ENCODE data around the gene AKAP10. TPM values are rescaled to one million over a fixed set of nuclear protein-coding genes. Genes with fewer than 3 reads are reported as not detected.
"Not testable (repeated sequence)": the region's sequence is repeated elsewhere in the genome, so short reads cannot be mapped to it uniquely, and the experiment has no call there.

AKAP10 gene
- total and polyA plus RNA-seq, 4 experiments from 2014 or later: 23.5 to 72.1 (median 44.4) TPM

GRCh38 chr17:19900809-19901208 lies 76.8 kb downstream of the AKAP10 start:
- Mint-ChIP-seq H3K4me3 (no peak overlapping the region), H3K27ac (peak overlapping the region in 4 of 7 donors; percentile 25 to 87 (median 58))

GRCh38 chr17:19897903-19898302 lies 79.7 kb downstream of the AKAP10 start:
- H3K4me1 Mint-ChIP-seq: peaks cover 0 to 7% (median 3%) of the 10 kb centered on the region in 4 donors

More at GRCh38 chr17:19900809-19901208, 76.8 kb downstream of the AKAP10 start:
- Histone ChIP-seq H3K27ac (ENCODE audit: low read depth, low read length) (no peak overlapping the region), H3K36me3 (ENCODE audit: insufficient read depth, low read length) (peaks cover 21% of the 10 kb centered on the region), H3K27me3 (ENCODE audit: insufficient read depth, low read length) (no peaks in the 10 kb centered on the region), H3K9me3 (ENCODE audit: control insufficient read depth in 1 of 2, low read length in 2 of 2) (no peaks in the 10 kb centered on the region), H3K4me1 (ENCODE audit: insufficient read depth, low read length) (no peaks in the 10 kb centered on the region), H3K4me3 (ENCODE audit: low read length in 2 of 2) (no peak overlapping the region)
- ChIA-PET POLR2A (ENCODE audit: partially characterized antibody) (interaction anchor here (1.3 kb wide), 1 partner anchor 33 kb away, joined by 4 read pairs; the partner anchor contains the start of gene ULK2), CTCF (ENCODE audit: partially characterized antibody) (no interaction called here)
- intact Hi-C loops (cut with micrococcal nuclease): no loop called here
- Mint-ChIP-seq H3K4me1 (peaks cover 0 to 7% (median 3%) of the 10 kb centered on the region in 4 donors), H3K9me3 (no peaks in the 10 kb centered on the region), H3K36me3 (peaks cover 33 to 35% of the 10 kb centered on the region in 2 donors), H3K27me3 (no peaks in the 10 kb centered on the region)
- no peak for DNase-seq

GRCh38 chr17:19897090-19897837 lies 80.4 kb downstream of the AKAP10 start:
- H3K36me3 Mint-ChIP-seq: peaks cover 8 to 13% of the 10 kb centered on the region in 2 donors
- H3K27ac Mint-ChIP-seq: peak overlapping the region in 3 of 7 donors; percentile 9 to 20 (median 13)
- Histone ChIP-seq H3K4me3 (ENCODE audit: low read length in 2 of 2) (no peak overlapping the region), H3K9me3 (ENCODE audit: control insufficient read depth in 1 of 2, low read length in 2 of 2) (no peaks in the 10 kb centered on the region), H3K27me3 (ENCODE audit: insufficient read depth, low read length) (no peaks in the 10 kb centered on the region), H3K4me1 (ENCODE audit: insufficient read depth, low read length) (no peaks in the 10 kb centered on the region), H3K27ac (ENCODE audit: low read depth, low read length) (no peak overlapping the region), H3K36me3 (ENCODE audit: insufficient read depth, low read length) (no peaks in the 10 kb centered on the region)
- no peak overlapping the region for H3K4me3 Mint-ChIP-seq
- peaks cover 0 to 7% (median 3%) of the 10 kb centered on the region in 4 donors for H3K4me1 Mint-ChIP-seq
- intact Hi-C loops (cut with micrococcal nuclease): no loop called here
- ChIA-PET CTCF (ENCODE audit: partially characterized antibody) (no interaction called here), POLR2A (ENCODE audit: partially characterized antibody) (interaction anchor here (1.6 kb wide), 1 partner anchor 30 kb away, joined by 4 read pairs; the partner anchor contains the start of gene ULK2)
- DNase-seq: no peak
- H3K27me3 Mint-ChIP-seq: no peaks in the 10 kb centered on the region
- no peaks in the 10 kb centered on the region for H3K9me3 Mint-ChIP-seq

More at GRCh38 chr17:19897903-19898302, 79.7 kb downstream of the AKAP10 start:
- Mint-ChIP-seq H3K36me3 (peaks cover 10 to 13% of the 10 kb centered on the region in 2 donors), H3K4me3 (no peak overlapping the region), H3K9me3 (no peaks in the 10 kb centered on the region), H3K27me3 (no peaks in the 10 kb centered on the region), H3K27ac (no peak overlapping the region)
- Histone ChIP-seq H3K27ac (ENCODE audit: low read depth, low read length) (no peak overlapping the region), H3K27me3 (ENCODE audit: insufficient read depth, low read length) (no peaks in the 10 kb centered on the region), H3K4me1 (ENCODE audit: insufficient read depth, low read length) (no peaks in the 10 kb centered on the region), H3K4me3 (ENCODE audit: low read length in 2 of 2) (no peak overlapping the region), H3K36me3 (ENCODE audit: insufficient read depth, low read length) (no peaks in the 10 kb centered on the region), H3K9me3 (ENCODE audit: control insufficient read depth in 1 of 2, low read length in 2 of 2) (no peaks in the 10 kb centered on the region)
- ChIA-PET CTCF (ENCODE audit: partially characterized antibody) (no interaction called here), POLR2A (ENCODE audit: partially characterized antibody) (no interaction called here)
- intact Hi-C loops (cut with micrococcal nuclease): no loop called here
- DNase-seq: no peak

- CTCF ChIA-PET (ENCODE audit: partially characterized antibody): no interaction called here
- H3K4me1 ChIP-seq (ENCODE audit: insufficient read depth, low read length): no peaks in the 10 kb centered on the region
- Mint-ChIP-seq H3K36me3 (peaks cover 8 to 13% of the 10 kb centered on the region in 2 donors), H3K27me3 (no peaks in the 10 kb centered on the region), H3K9me3 (no peaks in the 10 kb centered on the region), H3K27ac (peak overlapping the region in 1 of 7 donors; percentile 20), H3K4me1 (peaks cover 0 to 7% (median 3%) of the 10 kb centered on the region in 4 donors), H3K4me3 (no peak overlapping the region)
- no peak overlapping the region for H3K4me3 ChIP-seq (ENCODE audit: low read length in 2 of 2)
- no peaks in the 10 kb centered on the region for H3K9me3 ChIP-seq (ENCODE audit: control insufficient read depth in 1 of 2, low read length in 2 of 2)
- H3K27ac ChIP-seq (ENCODE audit: low read depth, low read length): no peak overlapping the region
- H3K36me3 ChIP-seq (ENCODE audit: insufficient read depth, low read length): no peaks in the 10 kb centered on the region
- intact Hi-C loops (cut with micrococcal nuclease): no loop called here
- DNase-seq: no peak
- H3K27me3 ChIP-seq (ENCODE audit: insufficient read depth, low read length): no peaks in the 10 kb centered on the region
- POLR2A ChIA-PET (ENCODE audit: partially characterized antibody): interaction anchor here (1.6 kb wide), 1 partner anchor 29 kb away, joined by 4 read pairs; the partner anchor contains the start of gene ULK2
These were observed 80.9 kb downstream of the AKAP10 start for GRCh38 chr17:19896679-19897078.

GRCh38 chr17:19890554-19890953 lies 87.1 kb downstream of the AKAP10 start:
- H3K36me3 Mint-ChIP-seq; H3K4me3 Mint-ChIP-seq; H3K4me1 Mint-ChIP-seq; H3K36me3 ChIP-seq (ENCODE audit: insufficient read depth, low read length); H3K4me1 ChIP-seq (ENCODE audit: insufficient read depth, low read length); POLR2A ChIA-PET (ENCODE audit: partially characterized antibody); H3K27ac ChIP-seq (ENCODE audit: low read depth, low read length); H3K9me3 ChIP-seq (ENCODE audit: control insufficient read depth in 1 of 2, low read length in 2 of 2); H3K27ac Mint-ChIP-seq; DNase-seq; CTCF ChIA-PET (ENCODE audit: partially characterized antibody); intact Hi-C loops (cut with micrococcal nuclease); H3K27me3 ChIP-seq (ENCODE audit: insufficient read depth, low read length); H3K9me3 Mint-ChIP-seq; H3K27me3 Mint-ChIP-seq; H3K4me3 ChIP-seq (ENCODE audit: low read length in 2 of 2): not testable (repeated sequence)

GRCh38 chr17:19890001-19890400 lies 87.6 kb downstream of the AKAP10 start:
- intact Hi-C loops (cut with micrococcal nuclease); H3K4me3 ChIP-seq (ENCODE audit: low read length in 2 of 2); H3K27ac Mint-ChIP-seq; H3K4me1 Mint-ChIP-seq; H3K36me3 ChIP-seq (ENCODE audit: insufficient read depth, low read length); H3K4me3 Mint-ChIP-seq; H3K27ac ChIP-seq (ENCODE audit: low read depth, low read length); H3K36me3 Mint-ChIP-seq; H3K4me1 ChIP-seq (ENCODE audit: insufficient read depth, low read length); DNase-seq; POLR2A ChIA-PET (ENCODE audit: partially characterized antibody); H3K9me3 Mint-ChIP-seq; CTCF ChIA-PET (ENCODE audit: partially characterized antibody); H3K27me3 ChIP-seq (ENCODE audit: insufficient read depth, low read length); H3K9me3 ChIP-seq (ENCODE audit: control insufficient read depth in 1 of 2, low read length in 2 of 2); H3K27me3 Mint-ChIP-seq: not testable (repeated sequence)

GRCh38 chr17:19886116-19886515 lies 91.5 kb downstream of the AKAP10 start:
- no peak overlapping the region for H3K27ac Mint-ChIP-seq
- H3K4me1 Mint-ChIP-seq: no peaks in the 10 kb centered on the region
- Histone ChIP-seq H3K9me3 (ENCODE audit: control insufficient read depth in 1 of 2, low read length in 2 of 2) (no peaks in the 10 kb centered on the region), H3K36me3 (ENCODE audit: insufficient read depth, low read length) (no peaks in the 10 kb centered on the region), H3K4me1 (ENCODE audit: insufficient read depth, low read length) (no peaks in the 10 kb centered on the region), H3K27me3 (ENCODE audit: insufficient read depth, low read length) (no peaks in the 10 kb centered on the region), H3K4me3 (ENCODE audit: low read length in 2 of 2) (no peak overlapping the region), H3K27ac (ENCODE audit: low read depth, low read length) (no peak overlapping the region)
- DNase-seq: no peak
- ChIA-PET CTCF (ENCODE audit: partially characterized antibody) (interaction anchor here (0.7 kb wide), 1 partner anchor 24 kb away, joined by 3 read pairs; no protein-coding TSS in a partner anchor), POLR2A (ENCODE audit: partially characterized antibody) (no interaction called here)
- H3K9me3 Mint-ChIP-seq: no peaks in the 10 kb centered on the region
- intact Hi-C loops (cut with micrococcal nuclease): no loop called here
- no peak overlapping the region for H3K4me3 Mint-ChIP-seq
- no peaks in the 10 kb centered on the region for H3K27me3 Mint-ChIP-seq
- no peaks in the 10 kb centered on the region for H3K36me3 Mint-ChIP-seq

All from CD4-positive, alpha-beta memory T cell (primary cell).